K562 (cell line): ENCODE data around the gene SLK. TPM values are rescaled to one million over a fixed set of nuclear protein-coding genes. Genes with fewer than 3 reads are reported as not detected.

Experiments used
- ATAC-seq: fragments of 200-7000 bp; cut with Tn5 transposase; 3 replicates; pipeline ENCODE4 v1.9.1; 2020; ENCODE audit warnings: moderate library complexity
- BruUV-seq: library from RNA; stranded (reverse); fragments of 400-500 nt; replicated peaks from 2 replicates; lab custom pipeline; 2021; lab: Mats Ljungman, UMichigan
- CTCF ChIA-PET: fragments of 300-600 bp; formaldehyde crosslinking; extraction: SDS; loops from one replicate; lab custom pipeline; 2021; ENCODE audit warnings: low intra/inter-chr PET ratio; lab: Yijun Ruan, JAX
- POLR2A ChIA-PET: fragments of 300-600, 350-650 bp; sonication (Branson Sonifier 250); formaldehyde crosslinking; extraction: SDS; loops from one replicate; lab custom pipeline; 2021; ENCODE audit warnings: antibody characterized with exemption, inconsistent platforms; lab: Yijun Ruan, JAX
- DNase-seq, 4 experiments: peaks; one replicate each; pipeline versions ENCODE4 v3.0.0 to v3.0.0-alpha.2; 2011 to 2018; ENCODE audit warnings: low spot score in 3 of 4, mixed read lengths in 3 of 4; ENCODE audit errors: extremely low read depth in 1 of 4
- FAIRE-seq: peaks from 2 replicates; lab custom pipeline; 2011; peaks lifted over from hg19 to GRCh38; lab: Jason Lieb, UNC
- H2AFZ ChIP-seq: 2 replicates; pipeline ENCODE4 v1.6.0; 2011; ENCODE audit warnings: low read depth, low read length, control low read depth, inconsistent platforms
- H3K27ac ChIP-seq: fragments of 200-600 bp; 3 replicates; pipeline ENCODE4 v1.8.0; 2011; ENCODE audit warnings: low read depth, mild to moderate bottlenecking, control low read depth, inconsistent platforms, low read length, moderate library complexity, mixed read lengths; ENCODE audit errors: extremely low read depth
- H3K27me3 ChIP-seq, 2 experiments: fragments of 300-600 bp in 1 of 2; 2 replicates in 1 of 2; 3 replicates in 1 of 2; pipeline versions ENCODE4 v1.6.0 to v1.8.0; 2011; ENCODE audit warnings: inconsistent platforms in 2 of 2, low read length in 2 of 2, mild to moderate bottlenecking in 1 of 2, mixed read lengths in 1 of 2, moderate library complexity in 1 of 2; ENCODE audit not compliant: control insufficient read depth in 2 of 2, insufficient read depth in 2 of 2
- H3K36me3 ChIP-seq: fragments of 300-600 bp; 3 replicates; pipeline ENCODE4 v1.8.0; 2011; ENCODE audit warnings: mild to moderate bottlenecking, low read length, inconsistent platforms; ENCODE audit not compliant: control insufficient read depth, insufficient read depth
- H3K4me1 ChIP-seq, 2 experiments: fragments of 200-600 bp in 1 of 2; replicated peaks in 1 of 2; 2 replicates in 1 of 2; 3 replicates in 1 of 2; pipeline versions ENCODE4 v1.5.1 to v1.8.0; 2011; ENCODE audit warnings: inconsistent platforms in 2 of 2, low read length in 2 of 2, mild to moderate bottlenecking in 1 of 2, mixed read lengths in 1 of 2, moderate library complexity in 1 of 2; ENCODE audit not compliant: control insufficient read depth in 2 of 2, insufficient read depth in 2 of 2
- H3K4me2 ChIP-seq: 2 replicates; pipeline ENCODE4 v1.6.1; 2011; ENCODE audit warnings: low read length, control low read depth, inconsistent platforms, mixed read lengths; ENCODE audit not compliant: insufficient read depth
- H3K4me3 ChIP-seq: fragments of 200-600 bp; sonication (generic), shearing (Covaris generic); 2 replicates; pipeline ENCODE4 v1.5.1; 2016; ENCODE audit warnings: control low read depth, inconsistent platforms
- H3K79me2 ChIP-seq: fragments of 200-600 bp; 3 replicates; pipeline ENCODE4 v1.8.0; 2011; ENCODE audit warnings: low read length, inconsistent platforms; ENCODE audit not compliant: control insufficient read depth, insufficient read depth
- H3K9ac ChIP-seq, 2 experiments: 2 replicates each; pipeline versions ENCODE4 v1.6.0 to v1.6.1; 2011; ENCODE audit warnings: low read depth in 2 of 2, low read length in 2 of 2, control low read depth in 1 of 2, inconsistent platforms in 1 of 2, mild to moderate bottlenecking in 1 of 2, mixed read lengths in 1 of 2; ENCODE audit not compliant: insufficient read depth in 1 of 2
- H3K9me1 ChIP-seq: one replicate; pipeline ENCODE4 v1.6.0; 2011; ENCODE audit warnings: inconsistent platforms, mild to moderate bottlenecking, low read length, moderate library complexity; ENCODE audit not compliant: control insufficient read depth, insufficient read depth
- H3K9me3 ChIP-seq: replicated peaks from 2 replicates; pipeline ENCODE4 v1.5.1; 2011; ENCODE audit warnings: low read depth, low read length, inconsistent platforms; ENCODE audit not compliant: control insufficient read depth, insufficient read depth
- H4K20me1 ChIP-seq: replicated peaks from 2 replicates; pipeline ENCODE4 v1.6.1; 2011; ENCODE audit warnings: low read length, inconsistent platforms, mixed read lengths; ENCODE audit not compliant: control insufficient read depth, insufficient read depth
- BMI1 ChIP-seq: fragments of 150-350 bp; IDR thresholded peaks from 2 replicates; pipeline ENCODE4 v1.6.1; 2014; ENCODE audit warnings: low read length
- EP300 ChIP-seq: IDR thresholded peaks from 2 replicates; pipeline ENCODE4 v1.6.1; 2012; ENCODE audit warnings: low read length, improper control_type of control experiment
- FOXP1 ChIP-seq: sonication (generic); formaldehyde crosslinking; IDR thresholded peaks from 2 replicates; pipeline ENCODE4 v1.8.0; 2022; ENCODE audit warnings: mild to moderate bottlenecking, missing genetic modification reagents
- GATAD2A ChIP-seq: fragments of 450-650 bp; IDR thresholded peaks from 2 replicates; pipeline ENCODE4 v1.6.1; 2017
- HDGF ChIP-seq: fragments of 450-650 bp; IDR thresholded peaks from 2 replicates; pipeline ENCODE4 v1.6.1; 2016
- HNRNPL ChIP-seq: fragments of 200-400 bp; formaldehyde crosslinking; IDR thresholded peaks from 2 replicates; pipeline ENCODE4 v1.6.1; 2017; ENCODE audit warnings: low read depth, mild to moderate bottlenecking, low read length
- MEIS2 ChIP-seq: fragments of 450-650 bp; IDR thresholded peaks from 2 replicates; pipeline ENCODE4 v1.6.1; 2014; ENCODE audit warnings: mild to moderate bottlenecking; ENCODE audit not compliant: partially characterized antibody
- POLR3G ChIP-seq: IDR thresholded peaks from 2 replicates; pipeline ENCODE4 v1.6.1; 2011; ENCODE audit not compliant: insufficient read length, insufficient replicate concordance; ENCODE audit errors: extremely low read depth
- RUNX1 ChIP-seq: sonication (generic); IDR thresholded peaks from 2 replicates; pipeline ENCODE4 v1.6.1; 2016; ENCODE audit warnings: antibody characterized with exemption, low read depth
- SETDB1 ChIP-seq: IDR thresholded peaks from one replicate; pipeline ENCODE4 v1.6.1; 2012; ENCODE audit warnings: low read length, control low read depth, inconsistent platforms
- ZNF347 ChIP-seq: fragments of 450-650 bp; formaldehyde crosslinking; IDR thresholded peaks from 2 replicates; pipeline ENCODE4 v1.4.0; 2020; ENCODE audit warnings: low read depth, mild to moderate bottlenecking, moderate library complexity
- ZNF431 ChIP-seq: sonication (generic); formaldehyde crosslinking; IDR thresholded peaks from 2 replicates; pipeline ENCODE4 v1.8.0; 2022; ENCODE audit warnings: mild to moderate bottlenecking, missing genetic modification reagents
- ZNF586 ChIP-seq: fragments of 450-650 bp; formaldehyde crosslinking; conservative IDR thresholded peaks from 2 replicates; pipeline ENCODE4 v1.4.0; 2020; ENCODE audit warnings: mild to moderate bottlenecking, moderate library complexity
- ZNF589 ChIP-seq: fragments of 200-800 bp; sonication (Bioruptor generic); IDR thresholded peaks from 2 replicates; pipeline ENCODE4 v1.6.1; 2016; ENCODE audit warnings: low read depth, missing genetic modification characterization, missing compliant biosample characterization
- ZNF76 ChIP-seq: fragments of 250-450 bp; sonication (Bioruptor Pico); IDR thresholded peaks from 2 replicates; pipeline ENCODE4 v1.4.0; 2020; ENCODE audit warnings: mild to moderate bottlenecking, moderate library complexity, borderline replicate concordance
- WGBS: fragments of 100-300 bp; shearing (Covaris generic); methylation state at CpG from one replicate; pipeline ENCODE4 v1.1.6; 2016; ENCODE audit warnings: low coverage, mixed read lengths; ENCODE audit not compliant: insufficient coverage; ENCODE audit errors: missing lambda C conversion rate; 5-methylcytosine and 5-hydroxymethylcytosine counted together
- in situ Hi-C: fragments of 300-500 bp; cut with MboI; formaldehyde crosslinking; loops from 4 replicates; pipeline ENCODE4 v1.15.0; 2018; ENCODE audit warnings: inconsistent platforms, mixed read lengths
- intact Hi-C: fragments of 100-400 bp; cut with micrococcal nuclease; formaldehyde crosslinking; loops from 2 replicates; pipeline ENCODE4 v1.14.2; 2022
- polyA plus RNA-seq, 8 experiments: library from polyadenylated mRNA; depleted of rRNA in 4 of 8; stranded (reverse) in 5 of 8; unstranded in 3 of 8; fragments of >200 nt; fragmentation: Nextera tagmentation in 2 of 8; fragmentation: Illumina TruSeq in 1 of 8; extraction: Ambion mirVana in 2 of 8; extraction: Trizol in 1 of 8; gene quantifications; 2 replicates each; pipeline versions ENCODE4 v1.2.1 to v1.2.3, GENCODE V29; 2011 to 2014; ENCODE audit warnings: inconsistent platforms in 1 of 8, missing spikeins in 1 of 8
- total RNA-seq, 7 experiments: library from RNA; depleted of rRNA in 6 of 7; stranded (reverse); fragments of >200 nt in 6 of 7; fragmentation: Illumina TruSeq in 2 of 7; extraction: Trizol in 2 of 7; gene quantifications; 2 replicates each; pipeline versions ENCODE4 v1.2.1 to v1.2.3, GENCODE V29; 2011 to 2021; ENCODE audit warnings: low replicate concordance in 1 of 7
- TF ChIP-seq, protein P1 (sequence below), 2 experiments: fragments of 150-350 bp in 1 of 2; IDR thresholded peaks; 2 replicates each; pipeline ENCODE4 v1.6.1; 2012 to 2016; ENCODE audit warnings: low read depth in 2 of 2, low read length in 2 of 2, mild to moderate bottlenecking in 1 of 2, moderate library complexity in 1 of 2

Gene SLK
- total and polyA plus RNA-seq, 9 of the 15 experiments (the other 6 are each of a cell fraction or from before 2014, with no cell fraction given) = 8.2 to 40.0 (median 23.4) TPM

DNA sequence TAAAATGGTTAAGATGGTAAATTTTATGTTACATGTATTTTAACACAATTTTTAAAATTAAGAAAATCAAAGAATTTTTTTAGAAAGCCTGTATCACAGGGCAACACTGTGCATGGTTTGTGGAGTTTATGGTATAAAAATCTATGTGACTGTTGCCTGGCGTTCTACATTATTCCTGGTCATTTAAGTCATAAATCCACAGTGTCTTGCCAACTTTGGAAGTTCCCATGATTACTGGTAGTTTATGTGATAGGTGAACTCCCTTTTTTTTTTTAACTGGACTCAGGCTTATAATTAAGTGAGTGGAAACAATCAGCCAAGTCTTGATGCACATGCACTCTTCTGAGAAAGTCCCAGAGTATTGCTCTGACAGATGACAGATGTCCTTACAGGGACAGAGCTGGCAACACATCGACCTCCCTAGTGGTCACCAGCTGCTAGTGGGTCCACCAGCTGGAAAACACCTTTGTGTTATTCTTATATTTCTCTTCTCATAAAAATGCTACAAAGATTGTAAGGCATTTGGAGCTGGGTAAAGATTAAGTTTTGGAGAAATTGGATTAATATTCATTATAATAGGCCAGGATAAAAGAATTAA lies 40.1 kb upstream of the SLK start (continued):
- TF ChIP-seq BMI1 (no peak), ZNF76 (CRISPR knock-in tag) (no peak), ZNF589 (CRISPR knock-in tag) (no peak), EP300 (no peak), ZNF347 (CRISPR knock-in tag) (no peak), HDGF (no peak), POLR3G (no peak), SETDB1 (no peak), GATAD2A (no peak), FOXP1 (CRISPR knock-in tag) (no peak), MEIS2 (peak; percentile 51)

DNA sequence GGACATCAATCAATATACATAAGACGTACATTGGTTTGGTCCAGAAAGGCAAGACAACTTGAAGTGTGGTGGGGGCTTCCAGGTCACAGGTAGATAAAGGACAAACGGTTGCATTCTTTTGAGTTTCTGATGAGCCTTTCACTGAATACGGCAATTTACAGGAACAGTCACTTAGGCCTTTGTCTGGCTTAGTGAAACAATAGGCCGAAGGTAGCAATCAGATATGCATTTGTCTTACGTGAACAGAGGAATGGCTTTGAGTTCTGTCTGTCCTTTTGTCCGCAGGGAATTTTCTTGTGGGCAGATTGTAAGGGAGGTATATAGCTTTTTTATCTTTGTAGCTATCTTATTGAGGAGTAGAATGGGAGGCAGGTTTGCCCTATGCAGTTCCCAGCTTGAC lies 38.2 kb upstream of the SLK start:
- H2AFZ ChIP-seq = no peak overlapping the region
- H3K36me3 ChIP-seq = no peaks in the 10 kb centered on the region
- H3K9ac ChIP-seq = no peak overlapping the region
- no peaks in the 10 kb centered on the region for H3K9me1 ChIP-seq
- no peaks in the 10 kb centered on the region for H4K20me1 ChIP-seq
- FAIRE-seq (no peak), DNase-seq (no peak), ATAC-seq (no peak)
- intact Hi-C loops (no loop called here), in situ Hi-C loops (no loop called here)
- BruUV-seq = no TSS peak
- POLR2A ChIA-PET = no interaction called here
- no peak overlapping the region for H3K4me2 ChIP-seq
- no peaks in the 10 kb centered on the region for H3K79me2 ChIP-seq
- no peak overlapping the region for H3K4me3 ChIP-seq
- no peaks in the 10 kb centered on the region; a peak in 1 of 5 replicates for H3K4me1 ChIP-seq
- no peaks in the 10 kb centered on the region for H3K9me3 ChIP-seq
- H3K27me3 ChIP-seq = no peaks in the 10 kb centered on the region
- H3K27ac ChIP-seq = no peak overlapping the region
- WGBS = 50% methylated on average over 6 of the region's 6 CpGs
- CTCF ChIA-PET = no interaction called here
- TF ChIP-seq HNRNPL = no peak
- TF ChIP-seq, protein P1, sequence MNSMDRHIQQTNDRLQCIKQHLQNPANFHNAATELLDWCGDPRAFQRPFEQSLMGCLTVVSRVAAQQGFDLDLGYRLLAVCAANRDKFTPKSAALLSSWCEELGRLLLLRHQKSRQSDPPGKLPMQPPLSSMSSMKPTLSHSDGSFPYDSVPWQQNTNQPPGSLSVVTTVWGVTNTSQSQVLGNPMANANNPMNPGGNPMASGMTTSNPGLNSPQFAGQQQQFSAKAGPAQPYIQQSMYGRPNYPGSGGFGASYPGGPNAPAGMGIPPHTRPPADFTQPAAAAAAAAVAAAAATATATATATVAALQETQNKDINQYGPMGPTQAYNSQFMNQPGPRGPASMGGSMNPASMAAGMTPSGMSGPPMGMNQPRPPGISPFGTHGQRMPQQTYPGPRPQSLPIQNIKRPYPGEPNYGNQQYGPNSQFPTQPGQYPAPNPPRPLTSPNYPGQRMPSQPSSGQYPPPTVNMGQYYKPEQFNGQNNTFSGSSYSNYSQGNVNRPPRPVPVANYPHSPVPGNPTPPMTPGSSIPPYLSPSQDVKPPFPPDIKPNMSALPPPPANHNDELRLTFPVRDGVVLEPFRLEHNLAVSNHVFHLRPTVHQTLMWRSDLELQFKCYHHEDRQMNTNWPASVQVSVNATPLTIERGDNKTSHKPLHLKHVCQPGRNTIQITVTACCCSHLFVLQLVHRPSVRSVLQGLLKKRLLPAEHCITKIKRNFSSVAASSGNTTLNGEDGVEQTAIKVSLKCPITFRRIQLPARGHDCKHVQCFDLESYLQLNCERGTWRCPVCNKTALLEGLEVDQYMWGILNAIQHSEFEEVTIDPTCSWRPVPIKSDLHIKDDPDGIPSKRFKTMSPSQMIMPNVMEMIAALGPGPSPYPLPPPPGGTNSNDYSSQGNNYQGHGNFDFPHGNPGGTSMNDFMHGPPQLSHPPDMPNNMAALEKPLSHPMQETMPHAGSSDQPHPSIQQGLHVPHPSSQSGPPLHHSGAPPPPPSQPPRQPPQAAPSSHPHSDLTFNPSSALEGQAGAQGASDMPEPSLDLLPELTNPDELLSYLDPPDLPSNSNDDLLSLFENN (IDR thresholded peaks at IDR 0.05; ENCODE audit: low read depth in 2 of 2, low read length in 2 of 2) = no peak
- TF ChIP-seq RUNX1 = no peak
- no peak for TF ChIP-seq ZNF586 (CRISPR knock-in tag)
- no peak for TF ChIP-seq ZNF431 (CRISPR knock-in tag)
